K562 (cell line): ENCODE results near the gene ISY1. TPM values are rescaled to one million over a fixed set of nuclear protein-coding genes. Genes with fewer than 3 reads are reported as not detected.

Source experiments
- AFF1 ChIP-seq, 2 experiments: fragments of 450-650 bp; IDR thresholded peaks; 2 replicates each; pipeline ENCODE4 v1.6.1; 2018; ENCODE audit warnings: mild to moderate bottlenecking in 2 of 2, low read depth in 1 of 2; ENCODE audit not compliant: partially characterized antibody in 2 of 2
- BHLHE40 ChIP-seq: IDR thresholded peaks from 2 replicates; pipeline ENCODE4 v1.6.1; 2011; ENCODE audit warnings: low read length, improper control_type of control experiment
- CBFB ChIP-seq: sonication (generic); formaldehyde crosslinking; IDR thresholded peaks from 2 replicates; pipeline ENCODE4 v1.4.0; 2020; ENCODE audit warnings: mild to moderate bottlenecking, missing genetic modification reagents
- DACH1 ChIP-seq: fragments of 450-650 bp; IDR thresholded peaks from 2 replicates; pipeline ENCODE4 v1.6.1; 2018; ENCODE audit not compliant: partially characterized antibody
- EZH2 ChIP-seq: IDR thresholded peaks from 2 replicates; pipeline ENCODE4 v1.6.1; 2012; ENCODE audit warnings: low read depth, mild to moderate bottlenecking, inconsistent platforms, low read length, borderline replicate concordance
- FOXA1 ChIP-seq: fragments of 450-650 bp; IDR thresholded peaks from 2 replicates; pipeline ENCODE4 v1.6.1; 2016; ENCODE audit warnings: mild to moderate bottlenecking, borderline replicate concordance
- HDAC8 ChIP-seq: fragments of 450-650 bp; IDR thresholded peaks from 2 replicates; pipeline ENCODE4 v1.6.1; 2016; ENCODE audit warnings: mild to moderate bottlenecking, missing genetic modification characterization, moderate library complexity, missing compliant biosample characterization
- MYC ChIP-seq, 2 experiments: fragments of 250-450 bp in 1 of 2; sonication (Bioruptor Pico) in 1 of 2; IDR thresholded peaks; 2 replicates each; pipeline versions ENCODE4 v1.5.1 to v1.6.1; 2012 to 2021; ENCODE audit warnings: low read depth in 2 of 2, borderline replicate concordance in 1 of 2, improper control_type of control experiment in 1 of 2, low read length in 1 of 2, mild to moderate bottlenecking in 1 of 2, moderate library complexity in 1 of 2
- POU5F1 ChIP-seq: fragments of 150-350 bp; IDR thresholded peaks from 2 replicates; pipeline ENCODE4 v1.6.1; 2014; ENCODE audit warnings: borderline replicate concordance, low read length, low read depth, mild to moderate bottlenecking; ENCODE audit not compliant: partially characterized antibody
- RCOR1 ChIP-seq, 2 experiments: IDR thresholded peaks; 2 replicates each; pipeline ENCODE4 v1.6.1; 2012; ENCODE audit warnings: low read depth in 2 of 2, low read length in 2 of 2, borderline replicate concordance in 1 of 2, improper control_type of control experiment in 1 of 2
- SAFB ChIP-seq: fragments of 200-400 bp; formaldehyde crosslinking; IDR thresholded peaks from 2 replicates; pipeline ENCODE4 v1.6.1; 2017; ENCODE audit warnings: low read depth, low read length, borderline replicate concordance
- SIN3A ChIP-seq, 2 experiments: fragments of 150-350 bp in 1 of 2; IDR thresholded peaks; 2 replicates each; pipeline ENCODE4 v1.6.1; 2011 to 2016; ENCODE audit warnings: borderline replicate concordance in 2 of 2, low read depth in 2 of 2, low read length in 2 of 2, mild to moderate bottlenecking in 2 of 2, moderate library complexity in 2 of 2; ENCODE audit not compliant: control insufficient read depth in 1 of 2
- TGIF2 ChIP-seq: sonication (generic); formaldehyde crosslinking; IDR thresholded peaks from 2 replicates; pipeline ENCODE4 v1.8.1; 2022; ENCODE audit warnings: mild to moderate bottlenecking, missing genetic modification reagents, moderate library complexity
- TSC22D4 ChIP-seq: fragments of 450-650 bp; IDR thresholded peaks from 2 replicates; pipeline ENCODE4 v1.6.1; 2016; ENCODE audit warnings: missing genetic modification characterization, missing biosample characterization, control low read depth
- UBTF ChIP-seq, 2 experiments: IDR thresholded peaks; 2 replicates each; pipeline ENCODE4 v1.6.1; 2012; ENCODE audit warnings: improper control_type of control experiment in 2 of 2, low read depth in 2 of 2, low read length in 2 of 2, borderline replicate concordance in 1 of 2
- ZBTB5 ChIP-seq: fragments of 450-650 bp; IDR thresholded peaks from 2 replicates; pipeline ENCODE4 v1.6.1; 2017; ENCODE audit warnings: antibody characterized with exemption
- polyA plus RNA-seq, 8 experiments: library from polyadenylated mRNA; depleted of rRNA in 4 of 8; stranded (reverse) in 5 of 8; unstranded in 3 of 8; fragments of >200 nt; fragmentation: Nextera tagmentation in 2 of 8; fragmentation: Illumina TruSeq in 1 of 8; extraction: Ambion mirVana in 2 of 8; extraction: Trizol in 1 of 8; gene quantifications; 2 replicates each; pipeline versions ENCODE4 v1.2.1 to v1.2.3, GENCODE V29; 2011 to 2014; ENCODE audit warnings: inconsistent platforms in 1 of 8, missing spikeins in 1 of 8
- total RNA-seq, 7 experiments: library from RNA; depleted of rRNA in 6 of 7; stranded (reverse); fragments of >200 nt in 6 of 7; fragmentation: Illumina TruSeq in 2 of 7; extraction: Trizol in 2 of 7; gene quantifications; 2 replicates each; pipeline versions ENCODE4 v1.2.1 to v1.2.3, GENCODE V29; 2011 to 2021; ENCODE audit warnings: low replicate concordance in 1 of 7

Gene ISY1
- total and polyA plus RNA-seq, 9 of the 15 experiments (the other 6 are each of a cell fraction or from before 2014, with no cell fraction given) = 23.5 to 50.0 (median 32.9) TPM

- TF ChIP-seq POU5F1 (no peak), HDAC8 (no peak), ZBTB5 (no peak), BHLHE40 (no peak), DACH1 (no peak), SIN3A (IDR thresholded peaks at IDR 0.05; ENCODE audit: borderline replicate concordance in 2 of 2, control insufficient read depth in 1 of 2, low read depth in 2 of 2, low read length in 2 of 2) (no peak), SAFB (no peak), TSC22D4 (no peak), MYC (IDR thresholded peaks at IDR 0.05; ENCODE audit: low read depth, low read length) (0 out of 2 replicates have a peak, but pooled peaks have one; percentile 30), MYC (CRISPR knock-in tag; IDR thresholded peaks at IDR 0.05; ENCODE audit: borderline replicate concordance, low read depth) (no peak), EZH2 (no peak), TGIF2 (CRISPR knock-in tag) (no peak), AFF1 (IDR thresholded peaks at IDR 0.05; ENCODE audit: low read depth in 1 of 2, partially characterized antibody in 2 of 2) (no peak), RCOR1 (IDR thresholded peaks at IDR 0.05; ENCODE audit: borderline replicate concordance in 1 of 2, low read depth in 2 of 2, low read length in 2 of 2) (peak in 1 of 2 experiments; percentile 70; a peak in 2 of 4 replicates), FOXA1 (no peak), CBFB (CRISPR knock-in tag) (no peak), UBTF (IDR thresholded peaks at IDR 0.05; ENCODE audit: borderline replicate concordance in 1 of 2, low read depth in 2 of 2, low read length in 2 of 2) (0 out of 4 replicates have a peak, but pooled peaks of 1 of the 2 experiments have one; percentile 27)
Measured at GRCh38 chr3:129120254-129121004, 40.4 kb downstream of the ISY1 start (continued).
